NCI-H2171 treated with DMSO at 0.1 percent for 48 hours (cell line): ENCODE data around the gene KDM1B.
A peak's percentile ranks its signal among the peaks of the same experiment; 100 is the strongest.

ENCODE experiments used
- DNase-seq: peaks from one replicate; lab custom pipeline; 2025; lab: John Stamatoyannopoulos, UW

Gene KDM1B

DNA sequence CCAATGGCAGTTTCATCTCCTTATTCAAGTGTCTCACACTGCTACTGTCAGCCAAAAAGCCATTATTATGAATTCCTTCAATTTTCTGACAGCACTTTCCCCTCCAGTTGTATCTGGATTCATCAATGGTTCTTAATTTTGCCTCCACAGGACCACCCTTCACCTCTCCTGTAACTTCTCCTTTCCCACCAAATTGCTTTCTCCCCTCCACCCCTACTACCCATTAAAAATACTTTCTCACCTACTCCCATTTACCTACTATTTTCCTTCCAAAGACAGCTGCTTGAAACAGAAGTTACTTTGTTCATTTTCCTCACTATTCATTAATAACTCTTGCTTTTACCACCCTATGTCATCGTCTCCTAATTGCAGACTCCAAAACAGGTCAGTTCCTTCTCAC is 79.3 kb downstream of the KDM1B start:
- DNase-seq, result no peak

DNA sequence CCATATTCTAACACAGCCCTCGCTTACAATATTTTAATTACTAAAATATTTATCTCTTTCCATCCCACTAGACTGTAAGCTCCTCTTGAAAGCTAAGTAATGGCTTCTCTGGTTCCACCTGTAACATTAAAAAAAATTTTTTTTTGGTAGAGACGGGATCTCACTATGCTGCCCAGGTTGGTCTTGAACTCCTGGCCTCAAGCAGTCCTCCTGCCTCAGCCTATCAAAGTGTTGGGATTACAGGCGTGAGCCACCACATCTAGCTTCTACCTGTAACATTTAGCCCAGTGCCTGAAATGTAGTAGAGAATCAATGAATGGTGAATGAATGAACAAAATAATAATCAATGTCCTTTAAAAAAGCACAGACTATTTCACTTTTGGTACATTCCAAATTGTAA is 80.3 kb downstream of the KDM1B start:
- no peak for DNase-seq

DNA sequence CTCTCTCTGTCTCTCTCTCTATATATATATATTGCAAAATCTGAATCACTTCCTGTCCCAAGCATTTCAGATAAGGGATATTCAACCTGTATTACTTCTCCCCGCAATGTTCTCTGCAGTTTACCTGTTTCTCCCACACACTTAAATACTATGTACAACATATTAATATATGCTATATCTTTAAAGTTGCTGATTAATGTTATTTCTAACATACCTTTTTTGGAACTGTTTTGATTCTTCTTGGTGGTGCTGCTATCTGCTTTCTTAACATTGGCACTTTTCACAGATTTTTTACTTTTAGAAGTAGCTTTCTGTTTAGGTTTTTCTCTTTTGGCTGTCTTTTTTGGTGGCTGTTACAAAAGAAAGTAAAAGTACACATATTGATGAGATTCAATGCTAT is 81.9 kb downstream of the KDM1B start:
- DNase-seq, result no peak

DNA sequence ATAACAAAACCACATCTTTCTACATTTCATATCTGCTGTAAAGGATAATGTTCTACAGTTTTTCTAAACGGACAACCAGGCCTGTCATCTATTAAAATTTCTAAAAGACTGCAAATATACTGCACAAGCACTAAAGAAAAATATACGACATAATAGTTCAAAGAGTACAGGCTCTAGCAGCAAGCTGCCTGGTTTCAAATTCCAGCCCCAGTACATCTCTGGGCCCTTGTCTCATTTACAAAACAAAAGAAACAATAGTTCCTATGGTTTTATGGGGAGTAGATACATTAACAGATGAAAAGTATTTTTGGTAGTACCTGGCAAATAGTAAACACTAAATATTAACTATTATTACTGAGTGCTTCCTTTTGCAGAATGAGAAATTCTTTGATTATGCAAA is 85.0 kb downstream of the KDM1B start:
- DNase-seq, result no peak

DNA sequence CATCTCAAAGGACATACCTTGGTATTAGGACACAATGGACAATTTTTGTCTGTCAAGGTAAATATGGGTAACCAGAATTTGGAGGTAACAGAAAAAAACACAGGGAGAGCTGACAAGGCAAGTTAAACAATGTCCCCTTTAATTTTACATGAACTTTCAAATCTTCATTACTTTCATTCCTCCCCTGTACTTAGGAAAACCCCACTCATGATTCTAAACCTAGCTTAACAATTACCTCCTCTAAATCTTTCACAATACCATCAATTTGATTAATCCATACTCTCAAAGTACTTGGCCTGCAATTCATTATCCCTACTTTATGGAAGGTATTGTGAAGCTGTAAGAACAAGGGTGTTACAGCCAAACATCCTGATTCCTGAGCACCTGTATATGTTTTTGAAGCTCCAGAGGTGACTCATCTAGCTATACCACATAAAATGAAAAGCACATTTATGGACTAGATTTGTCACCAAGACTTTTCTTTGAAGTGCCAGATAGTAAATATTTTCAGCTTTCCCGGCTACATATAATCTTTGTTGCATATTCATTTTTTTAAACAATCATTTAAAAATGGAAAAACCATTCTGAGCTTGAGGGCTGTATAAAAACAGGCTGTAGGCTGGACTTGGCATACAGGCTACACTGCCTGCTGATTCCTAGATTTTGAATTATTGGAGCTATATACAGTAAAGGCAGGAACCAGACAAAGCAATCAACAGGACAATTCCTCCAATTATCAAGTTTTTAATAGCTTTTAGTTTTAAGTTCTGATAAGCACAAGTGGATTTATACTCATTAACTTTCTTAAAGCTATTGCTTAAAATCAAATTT is 86.2 kb downstream of the KDM1B start:
- DNase-seq, result no peak

DNA sequence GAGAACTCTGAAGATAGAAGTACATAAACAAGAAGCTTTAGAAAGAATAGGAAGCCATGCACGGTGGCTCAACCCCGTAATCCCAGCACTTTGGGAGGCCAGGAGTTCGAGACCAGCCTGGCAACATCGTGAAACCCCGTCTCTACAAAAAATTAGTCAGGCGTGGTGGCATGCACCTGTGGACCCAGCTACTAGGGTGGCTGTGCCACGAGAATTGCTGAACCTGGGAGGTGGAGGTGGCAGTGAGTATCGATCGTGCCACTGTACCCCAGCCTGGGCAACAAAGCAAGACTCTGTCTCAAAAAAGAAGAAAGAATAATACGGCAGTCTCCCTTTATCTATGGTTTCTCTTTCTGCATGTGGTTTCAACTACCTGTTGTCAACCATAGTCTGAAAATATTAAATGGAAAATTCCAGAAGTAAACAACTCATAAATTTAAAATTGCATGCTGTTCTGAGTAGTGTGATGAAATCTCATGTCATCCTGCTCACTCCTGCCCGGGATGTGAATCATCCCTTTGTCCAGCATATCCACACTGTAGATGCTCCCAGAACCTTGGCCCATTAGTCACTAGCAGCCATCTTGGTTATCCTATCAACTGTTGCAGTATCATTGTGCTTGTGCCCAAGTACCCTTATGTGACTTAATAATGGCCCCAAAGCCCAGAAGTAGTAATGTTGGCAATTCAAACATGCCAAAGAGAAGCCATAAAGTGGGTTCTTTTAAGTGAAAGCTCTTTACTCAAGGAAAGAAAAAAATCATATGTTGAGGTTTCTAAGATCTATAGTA is 87.0 kb downstream of the KDM1B start:
- no peak for DNase-seq

DNA sequence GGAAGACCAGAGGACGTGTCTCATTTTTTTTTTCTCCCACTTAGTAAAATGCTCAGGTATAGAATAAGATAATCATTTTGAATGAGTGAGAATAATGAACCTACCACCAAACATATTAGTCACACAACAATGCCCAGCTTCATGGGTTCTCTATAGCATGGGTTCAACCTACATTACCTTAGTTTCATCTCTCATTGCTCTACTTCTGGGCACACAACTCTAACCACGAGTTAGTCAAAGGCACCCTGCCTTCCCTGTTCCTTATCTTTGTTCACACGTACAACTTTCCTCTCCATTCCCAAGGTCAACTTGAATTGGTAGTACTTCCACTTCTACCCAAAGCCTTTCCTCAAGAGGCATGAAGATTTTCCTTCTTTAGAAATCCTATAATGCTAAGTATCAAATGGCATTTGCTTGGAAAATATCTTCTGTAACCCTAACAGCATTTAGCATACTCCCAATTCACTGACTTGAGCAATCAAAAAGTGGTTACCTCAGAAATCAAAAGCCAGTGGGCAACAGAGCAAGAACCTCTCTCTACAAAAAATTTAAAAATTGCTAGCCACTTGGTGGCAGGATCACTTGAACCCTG is 88.2 kb downstream of the KDM1B start:
- DNase-seq, result no peak

DNA sequence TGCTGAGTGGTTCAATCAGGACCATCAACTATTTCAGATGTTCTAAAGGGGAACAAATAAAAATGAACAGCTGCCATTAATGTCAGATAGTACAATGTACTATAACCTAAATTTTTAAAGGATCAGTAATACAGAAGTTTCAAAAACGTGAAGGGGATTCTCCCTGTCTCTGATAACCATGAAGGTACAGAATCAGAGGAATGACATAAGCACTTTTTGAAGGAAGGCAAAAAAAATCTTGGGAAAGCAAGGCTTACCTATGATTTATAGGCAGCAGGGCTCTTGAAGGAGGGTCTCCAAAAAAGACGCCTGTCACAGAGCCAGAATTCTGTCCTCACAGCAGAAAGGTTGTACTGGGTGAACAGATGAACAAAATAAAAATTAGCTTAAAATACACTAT is 89.0 kb downstream of the KDM1B start:
- DNase-seq, result no peak

DNA sequence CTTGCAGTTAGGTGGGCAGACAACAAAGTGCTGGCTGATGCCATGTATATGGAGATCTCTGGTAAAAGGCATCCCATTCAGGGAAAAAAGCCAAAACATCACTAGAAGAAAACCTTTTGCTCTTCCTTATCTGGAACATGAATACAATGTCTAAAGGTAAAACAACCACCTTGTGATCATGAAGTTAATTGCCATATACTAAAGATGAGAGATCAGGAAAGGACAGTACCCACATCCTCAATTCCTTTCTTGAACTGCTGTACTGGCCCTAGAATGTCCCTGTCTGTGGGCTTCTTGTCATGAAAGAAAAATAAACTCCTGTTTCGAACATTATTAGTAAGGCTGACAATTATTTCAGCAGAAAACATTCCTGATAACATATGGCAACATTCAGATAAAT is 89.9 kb downstream of the KDM1B start:
- no peak for DNase-seq

DNA sequence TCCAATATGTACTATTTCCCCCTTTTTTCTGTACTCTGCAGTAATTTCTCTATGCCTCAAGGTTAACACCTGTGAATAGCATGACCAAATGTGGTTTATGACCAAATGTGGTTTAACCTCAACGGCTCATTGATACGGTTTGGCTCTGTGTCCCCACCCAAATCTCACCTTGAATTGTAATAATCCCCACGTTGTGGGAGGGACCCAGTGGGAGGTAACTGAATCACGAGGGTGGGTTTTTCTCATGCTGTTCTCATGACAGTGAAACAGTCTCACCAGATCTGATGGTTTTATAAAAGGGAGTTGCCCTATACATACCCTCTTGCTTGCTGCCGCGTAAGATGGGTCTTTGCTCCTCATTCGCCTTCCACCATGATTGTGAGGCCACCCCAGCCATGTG is 90.4 kb downstream of the KDM1B start:
- DNase-seq, result no peak

DNA sequence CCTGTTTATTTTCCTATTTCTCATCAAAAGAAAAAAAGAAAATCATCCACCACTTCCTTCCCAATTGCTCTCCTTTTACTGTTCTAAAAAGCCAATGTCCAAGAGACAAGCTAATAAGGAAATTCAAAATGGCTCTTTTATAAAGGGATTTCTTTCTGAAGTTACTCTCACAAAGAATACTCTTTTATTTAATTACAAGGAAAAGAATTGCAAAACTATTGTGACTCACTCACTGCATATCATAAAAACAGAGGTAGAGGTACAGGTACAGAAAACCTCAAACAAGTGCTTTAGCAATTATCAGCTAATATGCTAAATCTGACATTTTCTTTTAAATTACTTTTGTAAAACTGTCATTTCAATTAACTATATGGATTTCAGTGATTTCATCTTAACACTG is 91.0 kb downstream of the KDM1B start:
- no peak for DNase-seq

DNA sequence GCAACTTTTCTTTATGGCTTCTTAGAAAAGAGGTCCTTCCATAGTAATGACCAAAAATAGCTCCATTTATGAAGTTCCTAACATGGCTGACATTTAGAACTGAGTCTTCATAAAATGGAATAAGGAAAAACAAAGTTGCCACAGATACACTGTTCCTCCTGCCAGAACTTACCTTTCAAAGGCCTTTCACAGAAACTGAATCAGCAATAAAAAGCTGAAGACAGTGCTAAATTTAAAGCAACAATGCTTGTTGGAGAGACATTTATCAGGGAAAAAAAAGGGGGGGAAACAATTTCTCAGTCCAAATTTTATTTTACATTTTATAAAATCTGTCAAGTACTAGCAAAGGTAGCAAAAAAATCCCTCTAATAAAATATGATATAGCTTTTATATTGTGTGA is 91.8 kb downstream of the KDM1B start:
- no peak for DNase-seq

DNA sequence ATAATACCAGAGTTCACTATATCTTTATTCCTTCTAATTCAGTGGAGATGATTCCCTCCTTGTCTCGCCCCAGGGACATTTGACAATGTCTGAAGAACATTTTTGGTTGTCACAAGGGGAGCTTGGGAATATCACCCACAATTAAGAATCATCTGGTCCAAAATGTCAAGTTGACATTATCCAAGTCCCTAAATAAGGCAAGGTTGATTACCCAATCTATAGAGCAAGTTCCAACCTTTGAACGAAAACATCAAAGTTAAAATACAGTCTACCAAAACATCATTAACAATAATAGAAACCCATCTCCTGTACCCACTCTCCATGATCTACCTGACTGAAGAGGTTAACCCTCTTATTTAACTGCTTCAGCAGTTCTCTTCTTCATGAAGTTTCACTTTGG is 93.5 kb downstream of the KDM1B start:
- DNase-seq, result no peak

DNA sequence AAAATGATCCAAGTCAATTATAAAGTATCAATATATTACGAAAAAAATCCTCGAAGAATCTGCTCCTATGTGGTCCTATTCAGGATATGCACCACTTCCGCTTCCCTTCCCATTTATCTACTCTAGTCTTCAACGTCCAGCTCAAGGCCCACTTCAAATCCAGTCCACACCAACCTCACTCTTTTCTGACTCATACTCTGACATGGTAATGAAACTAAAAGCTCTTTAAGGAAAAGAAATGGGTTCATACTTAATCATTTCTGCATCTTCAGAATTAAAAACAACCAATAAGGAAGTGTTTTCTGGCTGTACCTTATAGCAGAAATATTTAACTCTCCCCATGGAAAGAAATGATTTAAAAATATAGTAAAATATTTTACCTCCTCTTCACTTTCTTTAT is 94.0 kb downstream of the KDM1B start:
- DNase-seq, result no peak

DNA sequence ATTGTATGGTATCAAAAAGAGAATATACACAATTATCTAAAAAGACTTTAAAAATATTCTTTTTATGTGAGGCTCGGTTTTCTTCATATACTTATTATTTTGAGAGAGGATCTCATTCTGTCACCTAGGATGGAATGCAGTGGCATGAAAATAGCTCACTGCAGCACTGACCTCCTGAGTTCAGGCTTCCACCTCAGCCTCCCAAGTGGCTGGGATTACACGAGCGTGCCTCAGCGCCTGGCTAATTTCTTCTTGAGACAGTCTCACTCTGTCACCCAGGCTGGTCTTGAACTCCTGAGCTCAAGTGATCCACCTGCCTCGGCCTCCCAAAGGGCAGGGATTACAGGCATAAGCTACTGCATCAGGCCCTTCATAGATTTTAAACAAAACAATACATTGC is 98.4 kb downstream of the KDM1B start:
- no peak for DNase-seq

DNA sequence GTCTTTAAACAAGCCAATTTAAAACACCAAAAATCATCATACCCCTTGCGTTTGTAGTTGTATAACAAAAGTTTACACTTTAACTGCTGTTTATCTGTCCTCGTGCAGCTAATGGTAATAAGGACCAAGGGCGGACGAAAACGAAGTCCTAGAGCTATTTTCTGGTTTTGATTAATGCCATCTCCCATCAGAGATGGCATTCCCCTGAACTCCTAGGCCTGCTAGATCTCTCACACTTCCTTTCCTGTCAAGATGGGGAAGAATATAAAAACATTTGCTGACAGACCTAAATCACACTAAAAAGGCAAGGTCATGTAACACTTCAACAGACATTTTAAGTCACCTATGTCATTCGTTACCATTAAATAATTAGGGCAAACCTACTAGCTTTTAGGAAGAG is 99.6 kb downstream of the KDM1B start:
- DNase-seq, result no peak

DNA sequence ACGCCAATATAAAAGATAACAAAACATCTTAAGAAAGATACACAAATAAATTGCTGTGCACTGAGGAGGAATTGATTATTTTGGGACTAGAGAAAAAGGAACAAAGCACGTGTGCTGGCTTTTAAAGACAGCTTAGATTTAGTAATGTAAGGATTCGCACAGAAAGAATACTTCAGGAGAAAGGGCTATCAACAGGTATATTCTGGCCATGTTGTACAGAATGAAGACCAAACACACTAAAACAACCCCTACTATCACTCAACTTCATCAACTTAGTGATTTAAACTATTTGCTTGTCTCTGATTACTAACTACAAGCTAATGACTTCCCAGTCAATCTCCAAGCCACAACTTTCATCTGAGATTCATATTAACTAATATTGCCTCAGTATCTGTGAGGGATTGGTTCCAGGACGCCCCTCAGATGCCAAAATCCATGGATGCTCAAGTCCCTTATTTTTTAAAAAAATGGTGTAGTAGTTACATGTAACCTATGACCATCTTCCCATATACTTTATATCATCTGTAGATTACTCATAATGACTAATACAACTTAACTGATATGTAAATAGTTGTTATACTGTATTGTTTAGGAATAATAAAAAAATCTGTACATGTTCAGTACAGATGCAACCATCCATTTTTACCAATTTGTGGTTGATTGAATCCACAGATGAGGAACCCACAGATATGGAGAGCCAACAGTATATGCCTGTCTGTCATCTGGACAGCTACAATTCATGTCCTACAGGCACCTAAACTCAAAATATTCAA is 104.6 kb downstream of the KDM1B start:
- no peak for DNase-seq

DNA sequence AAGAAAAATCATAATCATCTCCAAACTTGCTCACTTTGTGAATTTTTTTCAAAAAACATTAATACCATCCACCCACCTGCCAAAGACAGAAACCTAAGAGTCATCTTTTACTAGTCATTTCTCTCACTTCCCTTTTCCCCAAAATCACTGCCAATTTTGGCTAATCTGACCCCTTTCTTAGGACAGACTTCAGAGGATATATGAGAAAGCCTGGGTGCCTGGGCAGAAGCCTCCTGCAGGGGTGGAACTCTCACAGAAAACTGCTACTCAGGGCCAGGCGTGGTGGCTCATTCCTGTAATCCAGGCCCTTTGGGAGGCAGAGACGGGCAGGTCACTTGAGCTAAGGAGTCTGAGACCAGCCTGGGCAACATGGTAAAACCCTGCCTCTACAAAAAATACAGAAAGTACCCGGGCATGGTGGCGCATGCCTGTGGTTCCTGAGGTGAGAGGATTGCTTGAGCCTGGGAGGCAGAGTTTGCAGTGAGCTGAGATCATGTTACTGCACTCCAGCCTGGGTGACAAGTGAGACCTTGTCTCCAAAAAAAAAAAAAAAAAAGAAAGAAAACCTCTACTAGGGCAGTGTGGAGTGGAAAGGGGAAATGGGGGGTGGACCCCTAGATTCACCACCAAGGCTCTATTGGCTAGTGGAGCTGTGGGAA is 105.4 kb downstream of the KDM1B start:
- peak; percentile 42 for DNase-seq

DNA sequence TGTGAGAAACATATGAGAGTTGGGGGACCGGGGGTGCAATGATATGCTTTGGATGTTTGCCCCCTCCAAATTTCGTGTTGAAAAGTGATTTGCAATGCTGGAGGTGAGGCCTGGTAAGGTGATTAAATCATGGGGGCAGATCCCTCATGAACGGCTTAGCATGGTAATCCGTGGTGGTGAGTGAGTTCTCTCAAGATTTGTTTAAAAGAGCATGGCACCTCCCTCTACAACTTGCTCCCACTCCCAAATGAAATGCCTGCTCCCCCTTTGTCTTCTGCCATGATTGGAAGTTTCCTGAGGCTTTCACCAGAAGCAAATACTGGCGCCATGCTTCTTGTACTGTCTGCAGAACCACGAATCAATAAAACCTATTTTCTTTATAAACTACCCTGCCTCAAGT is 106.7 kb downstream of the KDM1B start:
- no peak for DNase-seq

DNA sequence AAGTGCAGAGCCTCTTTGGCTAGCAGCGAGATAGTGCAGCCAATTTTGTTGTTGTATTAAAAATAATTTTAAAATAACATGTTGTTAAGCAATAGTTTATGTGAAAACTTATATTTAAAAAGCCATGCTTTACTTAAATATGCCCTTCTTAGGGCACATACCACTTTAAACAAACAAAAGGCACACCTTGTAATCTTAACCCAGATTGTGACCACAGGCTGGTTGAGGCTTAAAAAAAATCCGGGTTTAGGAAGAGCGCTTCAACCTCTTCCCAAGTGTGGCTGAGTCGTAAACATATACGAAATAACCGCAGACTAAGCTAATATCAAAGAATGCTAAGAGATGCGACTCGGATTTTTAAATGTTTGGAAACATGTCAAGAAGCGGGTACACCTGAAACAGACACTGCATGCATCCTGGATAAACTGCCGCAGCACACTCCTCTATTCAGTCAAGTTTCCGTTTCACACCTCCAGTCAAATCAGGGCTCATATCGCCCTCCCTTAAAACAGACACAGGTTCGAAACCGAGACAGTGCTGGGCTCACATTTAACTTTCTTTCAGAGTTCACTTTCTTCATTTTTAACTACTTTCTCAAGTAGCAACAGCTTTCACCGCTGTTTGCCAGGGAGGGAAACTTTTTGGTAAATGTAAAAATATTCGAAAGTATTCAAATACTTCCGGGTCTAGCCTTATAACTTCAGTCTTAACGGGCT is 107.6 kb downstream of the KDM1B start:
- peak; percentile 58 for DNase-seq
